HCT116 (cell line): ENCODE measurements around the gene RPS28. TPM values are rescaled to one million over a fixed set of nuclear protein-coding genes. Genes with fewer than 3 reads are reported as not detected.

Experiments used
- ATAC-seq: fragments of 200-7000 bp; cut with Tn5 transposase; 2 replicates; pipeline ENCODE4 v1.9.1; 2020; ENCODE audit warnings: mild to moderate bottlenecking, moderate library complexity
- BruUV-seq: library from RNA; stranded (reverse); fragments of 400-500 nt; replicated peaks from 2 replicates; lab custom pipeline; 2021; lab: Mats Ljungman, UMichigan
- CTCF ChIA-PET: fragments of 300-600 bp; sonication (Branson Sonifier 250); formaldehyde crosslinking; loops from one replicate; lab custom pipeline; 2021; ENCODE audit warnings: antibody characterized with exemption; lab: Charles Lee
- POLR2A ChIA-PET: fragments of 300-600, 350-600 bp; sonication (Branson Sonifier 250); formaldehyde crosslinking; loops from one replicate; lab custom pipeline; 2021; ENCODE audit warnings: antibody characterized with exemption; lab: Charles Lee
- RAD21 ChIA-PET, 2 experiments: fragments of 300-600 bp; sonication (Branson Sonifier 250); formaldehyde crosslinking; loops; one replicate each; lab custom pipeline; 2023; ENCODE audit warnings: low total read pairs in 2 of 2; ENCODE audit not compliant: uncharacterized antibody in 2 of 2, unreplicated experiment in 2 of 2, low non-redundant PET in 1 of 2; lab: Charles Lee
- DNase-seq: peaks from one replicate; pipeline ENCODE4 v3.0.0-alpha.2; 2010; ENCODE audit warnings: low read depth, low spot score
- H2AFZ ChIP-seq: fragments of 200-600 bp; shearing (Covaris generic), sonication (generic); 2 replicates; pipeline ENCODE4 v1.6.1; 2017; ENCODE audit warnings: low read depth, mixed run types, mixed read lengths, antibody characterized with exemption, low read length; ENCODE audit not compliant: poor library complexity, severe bottlenecking
- H3K27ac ChIP-seq: 2 replicates; pipeline ENCODE4 v1.5.1; 2012; ENCODE audit warnings: low read depth, low read length
- H3K27me3 ChIP-seq: fragments of 200-600 bp; sonication (generic); 2 replicates; pipeline ENCODE4 v1.6.1; 2016; ENCODE audit warnings: mixed run types, low read length, mixed read lengths; ENCODE audit not compliant: insufficient read depth
- H3K36me3 ChIP-seq, 2 experiments: fragments of 200-500 bp in 1 of 2; fragments of 200-600 bp in 1 of 2; sonication (Bioruptor generic) in 1 of 2; sonication (generic) in 1 of 2; 2 replicates each; pipeline versions ENCODE4 v1.5.1 to v1.6.1; 2014 to 2016; ENCODE audit warnings: low read length in 2 of 2, inconsistent platforms in 1 of 2, mixed read lengths in 1 of 2, mixed run types in 1 of 2; ENCODE audit not compliant: insufficient read depth in 2 of 2, control insufficient read depth in 1 of 2
- H3K4me1 ChIP-seq, 2 experiments: fragments of 200-600 bp in 1 of 2; sonication (generic) in 1 of 2; 2 replicates each; pipeline versions ENCODE4 v1.5.1 to v1.6.1; 2012 to 2017; ENCODE audit warnings: low read length in 2 of 2, inconsistent platforms in 1 of 2, mild to moderate bottlenecking in 1 of 2, mixed read lengths in 1 of 2, mixed run types in 1 of 2, moderate library complexity in 1 of 2; ENCODE audit not compliant: insufficient read depth in 2 of 2, control insufficient read depth in 1 of 2
- H3K4me2 ChIP-seq: fragments of 200-600 bp; sonication (generic); 2 replicates; pipeline ENCODE4 v1.6.1; 2017; ENCODE audit warnings: mixed run types, low read length, mixed read lengths
- H3K4me3 ChIP-seq, 2 experiments: fragments of 200-600 bp in 1 of 2; sonication (generic) in 1 of 2; replicated peaks in 1 of 2; 2 replicates each; pipeline ENCODE4 v1.5.1; 2011 to 2016; ENCODE audit warnings: low read length in 2 of 2, control low read depth in 1 of 2, low read depth in 1 of 2, mild to moderate bottlenecking in 1 of 2, mixed read lengths in 1 of 2, mixed run types in 1 of 2
- H3K79me2 ChIP-seq: fragments of 200-600 bp; sonication (generic); 2 replicates; pipeline ENCODE4 v1.6.1; 2017; ENCODE audit warnings: mild to moderate bottlenecking, mixed run types, low read length, moderate library complexity, mixed read lengths; ENCODE audit not compliant: insufficient read depth
- H3K9ac ChIP-seq: fragments of 200-600 bp; sonication (generic); 2 replicates; pipeline ENCODE4 v1.6.1; 2016; ENCODE audit warnings: low read length, mixed read lengths
- H3K9me2 ChIP-seq: fragments of 200-600 bp; sonication (generic), shearing (Covaris generic); 2 replicates; pipeline ENCODE4 v1.6.1; 2017; ENCODE audit warnings: mixed run types, mild to moderate bottlenecking, moderate library complexity; ENCODE audit not compliant: insufficient read depth
- H3K9me3 ChIP-seq, 2 experiments: fragments of 200-500 bp in 1 of 2; fragments of 200-600 bp in 1 of 2; sonication (Bioruptor generic) in 1 of 2; sonication (generic) in 1 of 2; 2 replicates each; pipeline ENCODE4 v1.6.1; 2014 to 2017; ENCODE audit warnings: low read length in 2 of 2, mixed read lengths in 2 of 2, inconsistent platforms in 1 of 2, low read depth in 1 of 2, mild to moderate bottlenecking in 1 of 2, mixed run types in 1 of 2, moderate library complexity in 1 of 2; ENCODE audit not compliant: control insufficient read depth in 1 of 2, insufficient read depth in 1 of 2
- H4K20me1 ChIP-seq: fragments of 200-600 bp; sonication (generic), shearing (Covaris generic); 2 replicates; pipeline ENCODE4 v1.6.1; 2017; ENCODE audit warnings: mixed run types, mild to moderate bottlenecking, moderate library complexity; ENCODE audit not compliant: insufficient read depth
- CEBPB ChIP-seq: IDR thresholded peaks from 2 replicates; pipeline ENCODE4 v1.6.1; 2012; ENCODE audit warnings: low read depth
- ELF1 ChIP-seq: IDR thresholded peaks from 2 replicates; pipeline ENCODE4 v1.6.1; 2012; ENCODE audit warnings: low read depth, borderline replicate concordance
- EZH2phosphoT487 ChIP-seq: fragments of 200-600 bp; IDR thresholded peaks from 2 replicates; pipeline ENCODE4 v1.6.1; 2018; ENCODE audit warnings: antibody characterized with exemption, borderline replicate concordance
- FOSL1 ChIP-seq: IDR thresholded peaks from 2 replicates; pipeline ENCODE4 v1.6.1; 2012; ENCODE audit warnings: low read depth
- JUND ChIP-seq: IDR thresholded peaks from 2 replicates; pipeline ENCODE4 v1.6.1; 2012
- POLR2A ChIP-seq: IDR thresholded peaks from 2 replicates; pipeline ENCODE4 v1.7.0; 2011; ENCODE audit warnings: borderline replicate concordance; ENCODE audit not compliant: insufficient read depth, insufficient read length; ENCODE audit errors: extremely low read depth
- POLR2AphosphoS5 ChIP-seq: IDR thresholded peaks from 2 replicates; pipeline ENCODE4 v1.6.1; 2011; ENCODE audit warnings: mild to moderate bottlenecking, low read depth, low read length, moderate library complexity
- RAD21 ChIP-seq: IDR thresholded peaks from 2 replicates; pipeline ENCODE4 v1.6.1; 2012; ENCODE audit warnings: low read depth, mild to moderate bottlenecking
- REST ChIP-seq: IDR thresholded peaks from 2 replicates; pipeline ENCODE4 v1.6.1; 2012; ENCODE audit warnings: low read depth
- SIN3A ChIP-seq: IDR thresholded peaks from 2 replicates; pipeline ENCODE4 v1.6.1; 2012; ENCODE audit warnings: low read depth
- SP1 ChIP-seq: IDR thresholded peaks from 2 replicates; pipeline ENCODE4 v1.6.1; 2012; ENCODE audit warnings: low read depth
- TCF7L2 ChIP-seq: IDR thresholded peaks from 2 replicates; pipeline ENCODE4 v1.7.0; 2011; ENCODE audit warnings: borderline replicate concordance, inconsistent platforms; ENCODE audit not compliant: insufficient read depth, insufficient read length; ENCODE audit errors: extremely low read depth
- YY1 ChIP-seq: IDR thresholded peaks from 2 replicates; pipeline ENCODE4 v1.6.1; 2011; ENCODE audit warnings: low read length, low read depth, moderate library complexity, mild to moderate bottlenecking; ENCODE audit not compliant: insufficient replicate concordance; ENCODE audit errors: extremely low read depth
- ZNF274 ChIP-seq: fragments of 200-500 bp; sonication (Bioruptor generic); IDR thresholded peaks from 2 replicates; pipeline ENCODE4 v1.6.1; 2014; ENCODE audit warnings: mild to moderate bottlenecking, low read depth, low read length, inconsistent platforms
- intact Hi-C: fragments of 100-400 bp; cut with micrococcal nuclease; formaldehyde crosslinking; loops from 2 replicates; pipeline ENCODE4 v1.10.0; 2022
- total RNA-seq: library from RNA; stranded (reverse); gene quantifications from one replicate; pipeline ENCODE4 v1.2.1, GENCODE V29; 2021; ENCODE audit not compliant: unreplicated experiment
- TF ChIP-seq, protein P1 (sequence below): IDR thresholded peaks from 2 replicates; pipeline ENCODE4 v1.6.1; 2012
- TF ChIP-seq, protein P2 (sequence below): IDR thresholded peaks from 2 replicates; pipeline ENCODE4 v1.6.1; 2012

The RPS28 gene
- total RNA-seq, 1 experiment from 2014 or later, result 2,379 TPM

GRCh38 chr19:8302734-8303133 lies 18.6 kb upstream of the RPS28 start:
- RAD21 ChIA-PET, result no interaction called here
- TF ChIP-seq POLR2AphosphoS5 (no peak), POLR2A (no peak), FOSL1 (no peak), CEBPB (no peak), SIN3A (no peak), YY1 (no peak), TCF7L2 (no peak), ZNF274 (no peak), SP1 (no peak), JUND (no peak), REST (no peak), RAD21 (no peak), ELF1 (no peak), EZH2phosphoT487 (no peak)
- TF ChIP-seq, protein P1, sequence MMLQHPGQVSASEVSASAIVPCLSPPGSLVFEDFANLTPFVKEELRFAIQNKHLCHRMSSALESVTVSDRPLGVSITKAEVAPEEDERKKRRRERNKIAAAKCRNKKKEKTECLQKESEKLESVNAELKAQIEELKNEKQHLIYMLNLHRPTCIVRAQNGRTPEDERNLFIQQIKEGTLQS, result no peak
- TF ChIP-seq, protein P2, sequence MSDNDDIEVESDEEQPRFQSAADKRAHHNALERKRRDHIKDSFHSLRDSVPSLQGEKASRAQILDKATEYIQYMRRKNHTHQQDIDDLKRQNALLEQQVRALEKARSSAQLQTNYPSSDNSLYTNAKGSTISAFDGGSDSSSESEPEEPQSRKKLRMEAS, result no peak
- TF ChIP-seq, all 23 proteins: peak for 0
- DNase-seq (no peak), ATAC-seq (no peak)
- intact Hi-C loops, result no loop called here
- Histone ChIP-seq H3K4me1 (peaks cover 24 to 51% of the 10 kb centered on the region in 2 experiments), H3K27ac (no peak overlapping the region), H3K4me2 (no peak overlapping the region), H3K4me3 (no peak overlapping the region), H3K79me2 (peaks cover 31% of the 10 kb centered on the region), H3K9ac (no peak overlapping the region), H4K20me1 (no peaks in the 10 kb centered on the region), H3K36me3 (peaks cover 3 to 5% of the 10 kb centered on the region in 2 experiments; a peak in 1 of 4 replicates), H3K9me3 (no peaks in the 10 kb centered on the region), H2AFZ (no peak overlapping the region), H3K27me3 (no peaks in the 10 kb centered on the region), H3K9me2 (no peaks in the 10 kb centered on the region)
- no TSS peak for BruUV-seq
- CTCF ChIA-PET, result no interaction called here
- POLR2A ChIA-PET, result no interaction called here
